ENCODE measurements around the gene FGD5.
"Not testable (repeated sequence)": the region's sequence is repeated elsewhere in the genome, so short reads cannot be mapped to it uniquely, and the experiment has no call there.

FGD5 gene

GRCh38 chr3:14880447-14881106 lies 61.8 kb downstream of the FGD5 start:
- DNase-seq = no peak

GRCh38 chr3:14883226-14883625 lies 64.5 kb downstream of the FGD5 start:
- no peak for DNase-seq

GRCh38 chr3:14884665-14885064 lies 65.9 kb downstream of the FGD5 start:
- DNase-seq = no peak

GRCh38 chr3:14885307-14885706 lies 66.5 kb downstream of the FGD5 start:
- DNase-seq = no peak

GRCh38 chr3:14886101-14886500 lies 67.3 kb downstream of the FGD5 start:
- no peak for DNase-seq

GRCh38 chr3:14889205-14889604 lies 70.4 kb downstream of the FGD5 start:
- DNase-seq = no peak

- no peak for DNase-seq
Measured at GRCh38 chr3:14889943-14890342, 71.2 kb downstream of the FGD5 start.

GRCh38 chr3:14890476-14890875 lies 71.7 kb downstream of the FGD5 start:
- DNase-seq = no peak

- no peak for DNase-seq
Measured at GRCh38 chr3:14891135-14892132, 72.7 kb downstream of the FGD5 start.

GRCh38 chr3:14892226-14892625 lies 73.5 kb downstream of the FGD5 start:
- no peak for DNase-seq

- DNase-seq = no peak
Measured at GRCh38 chr3:14894085-14894484, 75.3 kb downstream of the FGD5 start.

GRCh38 chr3:14897266-14897665 lies 78.5 kb downstream of the FGD5 start:
- DNase-seq = no peak

- DNase-seq = no peak
Measured at GRCh38 chr3:14898929-14899328, 80.2 kb downstream of the FGD5 start.

GRCh38 chr3:14899993-14900618 lies 81.3 kb downstream of the FGD5 start:
- DNase-seq = no peak

GRCh38 chr3:14900881-14901873 lies 82.4 kb downstream of the FGD5 start:
- no peak for DNase-seq

GRCh38 chr3:14902719-14903118 lies 84.0 kb downstream of the FGD5 start:
- no peak for DNase-seq

GRCh38 chr3:14903501-14903900 lies 84.7 kb downstream of the FGD5 start:
- not testable (repeated sequence) for DNase-seq

GRCh38 chr3:14905055-14905657 lies 86.4 kb downstream of the FGD5 start:
- DNase-seq = no peak

- no peak for DNase-seq
Measured at GRCh38 chr3:14906355-14906971, 87.7 kb downstream of the FGD5 start.

GRCh38 chr3:14907043-14907966 lies 88.5 kb downstream of the FGD5 start:
- DNase-seq = no peak

Measured in NCI-H1092 (cell line).